Esophagus (tissue), 2 donors: ENCODE measurements around the gene RBM41. TPM values are rescaled to one million over a fixed set of nuclear protein-coding genes. Genes with fewer than 3 reads are reported as not detected.
"Not testable (repeated sequence)": the region's sequence is repeated elsewhere in the genome, so short reads cannot be mapped to it uniquely, and the experiment has no call there.

Experiments used
- H3K27ac ChIP-seq, 2 donors: one replicate each; pipeline ENCODE4 v1.5.1; 2013; ENCODE audit warnings: low read depth in 2 of 2, mild to moderate bottlenecking in 2 of 2, inconsistent platforms in 1 of 2, low read length in 1 of 2, moderate library complexity in 1 of 2
- H3K27me3 ChIP-seq, 2 donors: one replicate each; pipeline ENCODE4 v1.6.1; 2013; ENCODE audit warnings: low read length in 2 of 2, control low read depth in 1 of 2, mild to moderate bottlenecking in 1 of 2; ENCODE audit not compliant: insufficient read depth in 2 of 2, control insufficient read depth in 1 of 2
- H3K36me3 ChIP-seq, 2 donors: one replicate each; pipeline ENCODE4 v1.6.1; 2013; ENCODE audit warnings: low read length in 1 of 2; ENCODE audit not compliant: control insufficient read depth in 2 of 2, insufficient read depth in 2 of 2
- H3K4me1 ChIP-seq, 2 donors: one replicate each; pipeline ENCODE4 v1.6.1; 2013; ENCODE audit warnings: low read length in 1 of 2; ENCODE audit not compliant: control insufficient read depth in 2 of 2, insufficient read depth in 2 of 2
- H3K4me3 ChIP-seq, 2 donors: one replicate each; pipeline ENCODE4 v1.5.1; 2013; ENCODE audit warnings: low read length in 2 of 2, mild to moderate bottlenecking in 2 of 2, low read depth in 1 of 2, moderate library complexity in 1 of 2
- H3K9me3 ChIP-seq, 2 donors: one replicate each; pipeline ENCODE4 v1.6.1; 2013; ENCODE audit warnings: mild to moderate bottlenecking in 2 of 2, low read depth in 1 of 2, low read length in 1 of 2, moderate library complexity in 1 of 2; ENCODE audit not compliant: control insufficient read depth in 2 of 2, insufficient read depth in 1 of 2
- WGBS, 2 donors: extraction: QIAGEN DNeasy Blood & Tissue Kit; methylation state at CpG; one replicate each; pipeline ENCODE4 v1.1.7; 2013; 5-methylcytosine and 5-hydroxymethylcytosine counted together
- polyA plus RNA-seq, 2 donors: library from polyadenylated mRNA; stranded (reverse); fragments of 200-250 nt; gene quantifications; one replicate each; pipeline ENCODE4 v1.2.3, GENCODE V29; 2013
- donor health status: healthy with polysubstance abuse.
- donor health status: Bipolar disorder and iron deficiency.

The RBM41 gene
- polyA plus RNA-seq: 1 to 10 TPM; 3.2 to 4.4 TPM

DNA sequence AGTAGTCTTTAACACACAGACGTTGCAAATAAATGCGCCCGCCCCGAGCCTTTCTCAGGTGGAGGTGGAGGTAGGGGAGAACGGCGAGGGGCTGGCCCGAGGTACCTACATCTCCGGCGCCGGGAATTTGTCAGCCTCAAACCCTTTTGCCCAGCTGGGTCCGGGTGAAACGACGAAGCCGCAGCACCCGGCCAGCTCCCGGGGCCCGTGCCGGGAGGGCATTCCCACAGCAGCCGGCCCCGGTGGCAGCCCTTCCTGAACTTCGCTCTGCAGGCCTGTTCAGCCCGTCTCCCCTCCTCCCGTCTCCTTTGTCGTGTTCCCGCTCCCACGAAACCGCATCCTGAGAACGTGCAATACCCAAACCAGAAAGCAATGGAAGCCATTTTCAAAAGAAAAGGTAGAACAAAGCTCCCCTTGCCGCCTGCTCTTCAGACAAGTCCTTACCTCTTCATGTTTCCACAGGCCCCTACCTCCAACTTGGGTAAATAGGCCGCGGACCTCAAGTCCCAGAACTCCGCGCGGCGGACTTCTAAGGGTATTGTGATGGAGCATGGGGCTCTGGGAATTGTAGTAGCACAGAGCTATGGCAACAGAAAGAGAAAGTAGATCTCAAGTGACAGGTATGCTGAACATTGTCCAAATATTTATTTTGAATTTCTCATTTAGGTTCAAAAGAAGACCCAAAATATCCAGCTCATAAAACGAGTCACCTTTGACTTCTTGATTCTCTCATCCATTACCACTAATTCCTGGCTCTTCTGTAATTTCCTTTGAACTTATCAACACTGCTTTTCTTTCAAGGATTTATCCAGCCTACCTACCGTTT is at the start of gene RBM41:
Gene RBM41 (minus strand): TSS at position 501 of the 826 bp plus-strand sequence. CDS start 49 bp downstream, at position 452.
- Histone ChIP-seq H3K27ac (peak within 1 kb of the TSS; percentile 43 to 52), H3K4me3 (peak within 1 kb of the TSS; percentile 58 to 67), H3K9me3 (no peaks in the 10 kb centered on the region), H3K36me3 (no peaks in the 10 kb centered on the region), H3K27me3 (no peaks in the 10 kb centered on the region), H3K4me1 (no peaks in the 10 kb centered on the region)
- 0 to 25% methylated on average over 37 of the region's 37 CpGs for WGBS, 2 donors

DNA sequence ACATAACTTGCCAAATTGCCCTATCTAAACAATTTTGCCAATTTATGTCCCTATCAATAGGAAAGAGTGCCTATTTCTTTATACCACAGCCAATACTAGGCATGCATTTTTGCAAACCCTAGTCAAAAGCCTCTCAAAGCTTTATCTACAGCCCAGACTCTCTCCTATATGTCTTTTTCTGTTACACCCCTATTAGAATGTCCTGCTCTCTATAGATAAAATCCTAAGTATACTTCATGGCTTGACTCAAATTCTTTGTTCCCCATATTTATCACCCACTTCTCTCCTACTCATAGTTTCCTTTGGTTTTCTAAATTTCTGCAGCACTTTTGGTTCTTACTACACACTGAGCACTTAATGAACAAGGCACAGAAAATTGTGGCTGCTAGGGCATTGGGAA is 49.6 kb upstream of the RBM41 start:
- Histone ChIP-seq H3K27me3 (peaks cover 0 to 3% of the 10 kb centered on the region in 2 donors), H3K27ac (no peak overlapping the region), H3K9me3 (no peaks in the 10 kb centered on the region), H3K4me1 (no peaks in the 10 kb centered on the region), H3K4me3 (no peak overlapping the region), H3K36me3 (no peaks in the 10 kb centered on the region)

DNA sequence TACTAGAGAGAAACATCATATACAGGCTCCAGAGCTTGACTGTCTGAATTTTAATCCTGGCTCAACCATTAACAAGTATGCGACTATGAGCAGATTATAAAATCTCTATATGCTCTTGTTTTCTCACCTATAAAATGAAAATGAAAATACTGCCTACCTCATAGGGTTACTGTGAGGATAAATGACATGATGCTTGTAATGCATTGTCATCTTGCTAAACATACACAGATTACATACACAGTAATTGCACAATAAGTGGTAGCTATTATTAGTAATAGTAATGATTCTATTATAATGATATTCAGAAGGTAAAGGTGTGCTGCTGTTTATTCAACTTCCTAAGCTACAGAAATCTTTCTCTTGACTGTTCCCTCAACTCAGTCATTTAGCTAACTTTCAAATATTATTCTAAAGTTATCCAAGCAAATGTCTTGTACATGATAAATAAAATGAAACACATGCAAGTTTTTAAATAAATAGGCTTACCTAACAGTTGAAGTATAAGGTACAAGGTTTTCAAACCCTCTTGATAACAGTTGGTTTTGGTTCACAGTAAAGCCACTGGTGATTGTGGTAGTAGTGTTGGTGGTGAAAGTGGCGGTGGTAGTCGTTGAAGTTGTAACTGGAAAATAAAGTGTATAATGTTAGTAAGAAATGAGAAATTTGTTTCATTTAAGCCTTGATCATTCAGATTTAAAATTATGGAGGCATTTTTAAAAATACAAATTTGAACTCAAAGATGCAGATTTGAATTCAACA is 48.7 kb upstream of the RBM41 start:
- no peaks in the 10 kb centered on the region for H3K4me1 ChIP-seq
- H3K27ac ChIP-seq: no peak overlapping the region
- 88 to 96% methylated on average over 3 of the region's 3 CpGs for WGBS, 2 donors
- no peak overlapping the region for H3K4me3 ChIP-seq
- no peaks in the 10 kb centered on the region for H3K36me3 ChIP-seq
- H3K9me3 ChIP-seq: no peaks in the 10 kb centered on the region
- peaks cover 0 to 3% of the 10 kb centered on the region in 2 donors for H3K27me3 ChIP-seq

DNA sequence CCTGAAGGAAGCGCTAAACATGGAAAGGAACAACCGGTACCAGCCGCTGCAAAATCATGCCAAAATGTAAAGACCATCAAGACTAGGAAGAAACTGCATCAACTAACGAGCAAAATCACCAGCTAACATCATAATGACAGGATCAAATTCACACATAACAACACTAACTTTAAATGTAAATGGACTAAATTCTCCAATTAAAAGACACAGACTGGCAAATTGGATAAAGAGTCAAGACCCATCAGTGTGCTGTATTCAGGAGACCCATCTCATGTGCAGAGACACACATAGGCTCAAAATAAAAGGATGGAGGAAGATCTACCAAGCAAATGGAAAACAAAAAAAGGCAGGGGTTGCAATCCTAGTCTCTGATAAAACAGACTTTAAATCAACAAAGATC is 39.0 kb upstream of the RBM41 start:
- not testable (repeated sequence) for H3K36me3 ChIP-seq, H3K27me3 ChIP-seq, H3K4me1 ChIP-seq, H3K9me3 ChIP-seq, H3K4me3 ChIP-seq, H3K27ac ChIP-seq
- 80 to 89% methylated on average over 3 to 4 of the region's 4 CpGs for WGBS, 2 donors

DNA sequence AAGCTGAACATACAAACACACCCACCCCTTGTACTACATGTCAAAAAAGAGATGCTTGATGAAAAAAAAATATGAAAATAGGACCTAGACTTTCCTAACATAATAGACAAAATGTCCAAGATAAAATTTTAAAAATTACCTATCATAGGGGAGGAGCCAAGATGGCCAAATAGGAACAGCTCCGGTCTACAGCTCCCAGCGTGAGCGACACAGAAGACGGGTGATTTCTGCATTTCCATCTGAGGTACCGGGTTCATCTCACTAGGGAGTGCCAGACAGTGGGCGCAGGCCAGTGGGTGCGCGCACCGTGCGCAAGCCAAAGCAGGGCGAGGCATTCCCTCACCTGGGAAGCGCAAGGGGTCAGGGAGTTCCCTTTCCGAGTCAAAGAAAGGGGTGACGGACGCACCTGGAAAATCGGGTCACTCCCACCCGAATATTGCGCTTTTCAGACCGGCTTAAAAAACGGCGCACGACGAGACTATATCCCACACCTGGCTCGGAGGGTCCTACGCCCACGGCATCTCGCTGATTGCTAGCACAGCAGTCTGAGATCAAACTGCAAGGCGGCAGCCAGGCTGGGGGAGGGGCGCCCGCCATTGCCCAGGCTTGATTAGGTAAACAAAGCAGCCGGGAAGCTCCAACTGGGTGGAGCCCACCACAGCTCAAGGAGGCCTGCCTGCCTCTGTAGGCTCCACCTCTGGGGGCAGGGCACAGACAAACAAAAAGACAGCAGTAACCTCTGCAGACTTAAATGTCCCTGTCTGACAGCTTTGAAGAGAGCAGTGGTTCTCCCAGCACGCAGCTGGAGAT is 37.2 kb upstream of the RBM41 start:
- not testable (repeated sequence) for H3K27me3 ChIP-seq, H3K9me3 ChIP-seq, H3K36me3 ChIP-seq, H3K4me1 ChIP-seq, H3K27ac ChIP-seq
- WGBS, 2 donors: 34 to 36% methylated on average over 14 to 29 of the region's 32 CpGs
- H3K4me3 ChIP-seq: peak overlapping the region in 1 of 2 donors; percentile 26

DNA sequence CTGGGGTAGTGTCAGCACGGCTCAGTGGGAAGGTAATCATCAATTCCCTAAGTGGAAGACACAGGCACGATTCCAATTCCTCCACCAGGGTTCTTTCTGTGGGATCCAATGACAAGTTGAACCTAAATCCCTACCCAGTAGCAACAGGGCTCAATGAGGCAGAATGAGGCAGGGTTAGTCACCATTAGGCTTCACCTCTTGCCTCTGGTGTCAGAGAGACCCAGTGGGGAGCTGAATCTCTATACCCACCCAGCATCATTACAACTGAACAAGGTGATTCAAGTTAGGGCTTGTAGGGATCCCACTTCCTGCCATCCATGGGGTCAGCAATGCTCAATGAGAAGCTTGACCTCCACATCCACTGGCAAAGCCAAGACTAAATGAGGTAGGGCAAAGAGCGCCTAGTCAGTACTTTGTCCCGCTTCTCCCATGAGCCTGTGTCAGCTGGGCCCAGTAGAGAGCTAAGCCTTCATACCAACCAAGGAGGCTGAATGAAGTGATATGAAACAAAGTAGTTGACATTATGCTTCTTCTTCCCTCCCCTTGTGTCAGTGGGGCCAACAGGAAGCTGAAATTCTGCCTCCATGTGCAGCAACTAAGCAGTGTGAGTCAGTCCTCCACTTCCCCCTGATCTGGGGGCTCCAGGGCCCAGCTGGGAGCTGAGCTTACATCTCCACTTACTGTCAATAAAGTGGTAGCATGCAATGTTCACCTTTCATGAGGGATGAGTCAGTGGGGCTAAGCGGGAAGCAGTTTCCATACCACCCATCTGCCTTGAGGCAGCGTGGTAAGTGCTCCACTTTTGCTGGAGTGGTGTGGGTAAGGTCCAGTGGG is 36.4 kb upstream of the RBM41 start:
- Histone ChIP-seq H3K27ac (no peak overlapping the region), H3K36me3 (no peaks in the 10 kb centered on the region), H3K27me3 (no peaks in the 10 kb centered on the region), H3K9me3 (no peaks in the 10 kb centered on the region), H3K4me1 (no peaks in the 10 kb centered on the region), H3K4me3 (no peak overlapping the region)
- WGBS, 2 donors: 72 to 76% methylated on average over 6 of the region's 6 CpGs

DNA sequence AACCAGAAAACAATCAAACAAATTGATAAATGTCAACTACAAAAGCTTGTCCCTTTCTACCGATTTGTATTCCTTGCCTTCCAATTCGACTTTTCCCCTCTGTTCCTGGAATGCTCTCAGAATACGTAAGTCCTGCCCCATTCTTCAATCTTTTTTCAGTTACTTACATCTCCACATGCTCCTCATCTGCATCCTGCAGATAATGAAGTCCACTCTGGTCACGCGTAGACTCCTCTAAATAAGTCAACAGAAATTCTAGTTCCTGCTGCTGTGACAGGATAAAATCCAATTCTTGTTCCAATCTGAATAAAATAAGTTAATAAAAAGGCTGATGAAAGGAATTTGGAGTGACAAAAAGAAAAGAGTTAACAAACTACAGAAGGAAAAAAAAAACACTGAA is 34.4 kb upstream of the RBM41 start:
- Histone ChIP-seq H3K27me3 (no peaks in the 10 kb centered on the region), H3K4me1 (no peaks in the 10 kb centered on the region), H3K9me3 (no peaks in the 10 kb centered on the region), H3K27ac (no peak overlapping the region), H3K36me3 (no peaks in the 10 kb centered on the region), H3K4me3 (no peak overlapping the region)
- 75 to 91% methylated on average over 5 of the region's 5 CpGs for WGBS, 2 donors

DNA sequence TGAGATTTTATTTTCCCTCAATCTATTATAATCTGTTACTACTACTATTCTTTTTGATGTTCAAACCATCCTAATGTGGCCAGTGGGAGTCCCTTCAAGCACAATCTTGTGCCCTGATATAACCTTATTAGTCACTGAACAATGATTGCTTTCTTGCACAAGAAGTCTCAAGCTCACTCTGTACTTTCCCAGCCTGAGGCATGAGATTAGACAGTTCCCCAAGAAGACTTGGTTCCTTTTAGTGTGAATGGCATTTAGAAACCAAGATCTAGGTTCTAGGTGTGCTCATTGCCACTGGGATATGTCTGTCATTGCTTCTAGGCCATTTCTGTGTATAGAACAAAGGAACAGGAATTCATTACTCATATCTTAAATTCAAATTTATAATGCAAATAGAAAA is 28.0 kb upstream of the RBM41 start:
- no peaks in the 10 kb centered on the region for H3K36me3 ChIP-seq
- no peak overlapping the region for H3K27ac ChIP-seq
- no peaks in the 10 kb centered on the region for H3K9me3 ChIP-seq
- no peaks in the 10 kb centered on the region for H3K27me3 ChIP-seq
- H3K4me1 ChIP-seq: no peaks in the 10 kb centered on the region
- H3K4me3 ChIP-seq: no peak overlapping the region

DNA sequence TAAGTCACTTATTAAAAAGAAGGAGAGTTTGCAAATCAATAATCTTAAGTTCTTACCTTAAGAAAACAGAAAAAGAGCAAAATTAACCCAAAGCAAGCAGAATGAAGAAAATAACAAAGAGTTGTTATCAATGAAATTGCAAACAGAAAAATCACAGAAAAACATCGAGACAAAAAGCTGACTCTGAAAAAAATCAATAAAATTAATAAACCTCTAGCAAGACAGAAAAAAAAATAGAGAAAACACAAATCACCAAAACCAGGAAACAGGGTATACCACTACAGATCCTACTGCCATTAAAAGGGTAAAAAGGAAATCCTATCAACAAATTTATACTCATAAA is 17.3 kb upstream of the RBM41 start:
- Histone ChIP-seq H3K9me3 (no peaks in the 10 kb centered on the region), H3K27me3 (no peaks in the 10 kb centered on the region), H3K4me1 (no peaks in the 10 kb centered on the region), H3K36me3 (no peaks in the 10 kb centered on the region), H3K27ac (no peak overlapping the region), H3K4me3 (no peak overlapping the region)
- 60 to 80% methylated on average over 1 of the region's 1 CpG for WGBS, 2 donors
